HG03108 (cell line): Measurements from ENCODE around the gene FSTL5.

Experiments
- ATAC-seq: cut with Tn5 transposase; IDR thresholded peaks from one replicate; pipeline ENCODE4 v1.9.1; 2021; ENCODE audit warnings: moderate library complexity; ENCODE audit not compliant: unreplicated experiment

Gene FSTL5

DNA sequence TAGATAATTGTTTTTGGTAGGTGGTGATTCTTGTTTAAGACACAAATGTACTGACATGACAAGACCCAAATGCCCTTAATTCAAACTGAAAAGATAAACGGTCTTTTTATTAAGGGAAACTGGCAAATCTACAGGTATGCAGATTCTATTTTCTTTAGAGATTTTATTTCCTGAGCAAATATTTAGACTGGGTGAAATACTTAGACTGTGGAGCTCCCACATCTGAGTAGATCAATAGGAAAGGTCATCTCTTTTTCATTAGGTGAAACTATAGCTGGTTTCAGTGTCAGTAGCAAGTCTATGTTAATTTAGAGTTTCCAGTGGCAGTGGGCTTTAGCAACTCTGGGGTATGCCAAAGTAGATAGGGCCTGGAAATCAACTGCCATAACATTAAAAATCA lies 446.7 kb downstream of the FSTL5 start:
- no peak for ATAC-seq

DNA sequence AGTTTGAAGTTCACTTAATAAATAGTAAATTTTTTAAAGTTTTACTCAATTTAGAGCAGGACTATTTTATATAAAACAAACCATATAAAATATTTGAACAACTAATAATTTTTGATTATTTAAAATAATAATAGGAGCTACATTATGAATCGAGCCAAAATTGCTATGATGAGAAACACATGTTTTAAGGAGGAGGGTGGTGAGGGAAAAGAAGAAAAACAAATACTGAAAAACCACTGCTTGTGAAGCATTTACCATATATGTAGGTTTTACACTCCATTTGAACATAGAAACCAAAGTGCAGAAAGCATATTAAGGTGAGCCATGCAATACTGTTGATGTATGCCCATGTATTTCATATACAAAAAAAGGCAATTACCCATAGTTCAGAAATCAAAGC lies 448.9 kb downstream of the FSTL5 start:
- no peak for ATAC-seq

DNA sequence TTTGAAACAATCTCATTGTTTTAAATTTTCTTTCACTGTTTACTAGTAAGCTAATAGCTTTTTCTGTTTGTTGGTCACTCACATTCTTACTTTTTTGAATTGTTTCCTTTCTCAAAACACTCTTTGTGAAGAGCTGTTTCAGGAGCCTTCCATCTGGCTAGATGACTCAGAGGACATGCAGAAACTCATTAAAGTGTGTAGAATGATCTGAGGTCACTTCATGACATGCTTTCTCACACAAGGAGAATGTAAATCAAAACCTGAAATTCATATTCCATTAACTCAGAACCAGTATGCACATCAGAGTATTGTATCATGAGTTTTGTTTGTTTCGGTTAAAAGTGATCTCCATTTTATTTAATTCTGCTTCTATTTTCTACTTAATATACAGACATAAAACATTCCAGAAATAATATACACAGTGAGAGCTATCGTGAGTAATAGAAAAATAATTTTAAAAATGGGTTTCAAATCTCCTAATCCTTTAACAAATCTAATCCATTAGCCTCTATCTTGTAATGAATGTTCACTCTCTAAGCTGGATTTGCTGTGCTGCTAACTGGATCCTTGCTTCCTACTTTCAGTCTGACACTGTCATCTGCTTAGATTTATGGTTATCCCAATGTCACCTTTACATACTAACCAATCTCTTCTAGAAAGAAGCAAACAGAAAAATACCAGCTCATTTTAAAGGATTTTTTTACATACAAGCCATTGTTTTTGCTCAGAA lies 449.6 kb downstream of the FSTL5 start:
- ATAC-seq: no peak

DNA sequence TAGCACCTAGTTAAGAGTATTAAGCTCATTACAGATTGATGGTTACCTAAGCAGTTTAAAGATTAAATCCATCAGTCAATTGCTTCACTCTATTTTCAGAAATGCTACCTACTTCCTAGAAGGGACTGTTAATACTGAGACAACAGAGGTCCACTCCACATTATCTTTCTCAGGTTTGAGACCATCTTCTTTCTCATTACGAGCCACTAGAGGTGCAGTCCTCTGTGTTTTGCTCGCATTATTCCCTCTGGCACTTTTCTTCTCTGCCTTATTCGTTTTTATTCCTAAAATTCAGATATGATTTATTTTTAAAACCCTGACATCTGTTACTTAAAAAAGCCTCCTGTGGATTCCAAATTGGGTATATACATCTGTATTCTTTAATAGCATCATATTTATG lies 459.1 kb downstream of the FSTL5 start:
- ATAC-seq: no peak

DNA sequence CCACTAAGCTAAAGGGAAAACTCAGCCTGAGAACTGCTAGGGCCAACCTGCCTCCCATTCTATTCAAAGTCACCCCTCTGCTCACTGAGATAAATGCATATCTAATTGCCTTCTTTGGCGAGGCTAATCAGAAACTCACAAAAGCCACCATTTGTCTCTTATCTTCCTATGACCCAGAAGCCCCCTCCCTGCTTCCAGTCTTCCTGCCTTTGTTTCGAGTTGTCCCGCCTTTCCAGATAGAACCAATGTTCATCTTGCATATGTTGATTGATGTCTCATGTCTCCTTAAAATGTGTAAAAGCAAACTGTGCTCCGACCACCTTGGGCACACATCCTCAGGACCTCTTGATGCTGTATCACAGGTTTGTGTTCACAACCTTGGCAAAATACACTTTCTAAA lies 459.8 kb downstream of the FSTL5 start:
- ATAC-seq: no peak

DNA sequence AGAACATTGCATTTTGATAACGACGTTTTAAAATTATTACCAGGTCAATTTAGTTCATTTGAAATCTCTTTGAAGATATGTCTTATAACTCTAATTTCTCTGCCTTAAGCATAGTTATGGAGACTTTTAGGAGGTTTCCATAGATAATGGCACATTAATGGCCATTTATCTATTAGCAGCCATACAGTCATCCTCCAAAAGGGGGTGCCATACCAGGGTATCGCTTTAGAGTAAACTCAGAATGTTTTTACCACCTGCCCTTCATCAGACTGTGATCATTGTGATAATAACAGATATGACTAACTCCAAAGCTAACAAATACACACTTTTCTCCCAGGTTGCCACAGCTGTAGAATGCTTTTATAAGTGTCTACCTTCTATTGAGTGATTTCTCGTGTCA lies 461.5 kb downstream of the FSTL5 start:
- ATAC-seq: no peak

DNA sequence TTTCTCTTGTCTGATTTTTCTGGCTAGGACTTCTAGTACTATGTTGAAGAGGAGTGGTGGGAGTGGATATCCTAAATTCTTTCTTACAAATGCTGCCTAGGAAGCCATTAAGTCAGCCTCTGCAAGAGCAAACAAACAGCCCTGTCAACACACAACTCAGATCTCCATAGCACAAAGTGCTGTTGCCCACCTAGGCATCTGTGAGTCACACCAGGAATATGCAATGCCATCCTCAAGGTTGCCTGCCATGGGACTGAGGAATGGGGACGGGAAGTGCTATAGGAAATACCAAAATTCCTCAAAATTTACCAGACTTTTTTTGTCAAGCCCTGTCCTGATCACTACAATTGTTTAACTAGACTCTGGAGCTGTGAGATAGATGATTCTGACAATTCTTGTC lies 466.9 kb downstream of the FSTL5 start:
- ATAC-seq: no peak

DNA sequence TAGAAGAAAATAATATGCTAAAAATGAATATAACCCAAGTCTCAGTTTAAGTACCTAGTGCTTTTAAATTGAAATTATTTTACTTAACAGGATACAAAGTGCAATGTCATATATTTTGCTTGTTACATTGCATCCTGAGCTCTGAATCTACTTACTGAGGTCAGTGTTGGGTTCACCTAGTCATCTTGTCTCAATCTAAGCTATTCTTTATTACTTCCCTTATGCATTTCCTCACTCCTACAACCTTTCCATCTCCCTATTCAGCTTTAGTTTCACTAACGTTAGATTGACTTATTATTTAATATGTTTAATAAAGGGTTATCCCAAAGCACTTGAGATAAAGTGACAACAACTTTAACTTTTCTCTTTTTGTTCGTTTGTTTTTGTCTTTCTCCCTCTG lies 483.7 kb downstream of the FSTL5 start:
- ATAC-seq: no peak

DNA sequence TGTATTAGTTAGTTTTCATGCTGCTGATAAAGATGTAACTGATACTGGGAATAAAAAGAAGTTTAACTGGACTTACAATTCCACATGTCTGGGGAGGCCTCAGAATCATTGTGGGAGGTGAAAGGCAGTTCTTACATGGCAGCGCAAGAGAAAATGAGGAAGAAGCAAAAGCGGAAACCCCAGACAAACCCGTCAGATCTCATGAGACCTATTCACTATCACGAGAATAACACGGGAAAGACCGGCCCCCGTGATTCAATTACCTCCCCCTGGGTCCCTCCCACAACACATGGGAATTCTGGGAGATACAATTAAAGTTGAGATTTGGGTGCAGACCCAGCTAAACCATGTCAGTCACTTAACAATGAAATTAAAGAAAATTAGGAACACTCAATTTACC lies 499.1 kb downstream of the FSTL5 start:
- ATAC-seq: no peak

DNA sequence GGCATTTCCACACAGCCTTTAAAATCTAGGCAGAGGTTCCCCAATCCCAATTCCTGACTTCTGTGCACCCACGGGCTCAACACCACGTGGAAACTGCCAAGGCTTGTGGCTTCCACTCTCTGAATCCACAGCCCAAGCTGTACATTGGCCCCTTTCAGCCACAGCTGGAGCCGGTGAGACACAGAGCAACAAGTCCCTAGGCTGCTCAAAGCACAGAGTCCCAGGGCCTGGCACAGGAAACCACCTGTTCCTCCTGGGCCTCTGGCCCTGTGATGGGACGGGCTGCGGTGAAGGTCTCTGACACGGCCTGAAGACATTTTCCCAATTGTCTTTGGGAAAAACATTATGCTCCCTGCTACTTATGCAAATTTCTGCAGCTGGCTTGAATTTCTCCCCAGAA lies 500.0 kb downstream of the FSTL5 start:
- no peak for ATAC-seq

DNA sequence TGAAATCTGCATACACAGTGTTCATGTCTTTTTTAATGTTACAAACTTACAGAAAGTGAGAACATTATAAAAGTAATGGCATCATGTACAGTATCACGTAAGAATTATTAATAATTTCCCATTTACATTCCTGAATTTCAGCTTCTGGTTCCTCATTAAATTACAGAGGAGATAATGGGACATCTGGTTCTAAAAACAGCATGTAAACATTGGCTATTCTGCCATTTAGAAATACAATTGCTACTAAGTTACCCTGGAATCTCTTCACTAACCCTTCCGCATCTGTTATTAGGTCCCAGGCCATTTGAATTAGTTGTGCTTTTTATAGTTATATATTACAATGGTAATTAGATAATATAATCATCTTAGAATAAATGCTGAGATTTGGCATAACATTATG lies 505.1 kb downstream of the FSTL5 start:
- no peak for ATAC-seq

DNA sequence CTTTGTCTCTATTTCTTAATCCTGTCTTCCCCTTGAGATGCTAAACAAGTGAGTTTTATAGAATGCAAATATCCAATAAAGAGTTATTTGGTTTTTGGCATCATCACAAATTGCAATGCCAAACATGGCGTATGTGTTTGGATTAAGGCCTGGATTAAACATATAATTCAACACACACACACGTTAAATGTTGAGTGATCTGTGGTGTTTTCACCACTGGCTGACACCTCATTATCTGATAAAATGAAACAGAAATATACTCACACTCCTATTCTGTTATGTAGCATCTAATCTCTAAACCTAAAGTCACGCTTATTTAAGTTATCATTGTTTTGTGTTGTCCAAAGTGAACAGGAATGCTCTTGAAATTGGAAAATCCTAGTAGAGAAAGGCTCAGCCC lies 506.2 kb downstream of the FSTL5 start:
- no peak for ATAC-seq

DNA sequence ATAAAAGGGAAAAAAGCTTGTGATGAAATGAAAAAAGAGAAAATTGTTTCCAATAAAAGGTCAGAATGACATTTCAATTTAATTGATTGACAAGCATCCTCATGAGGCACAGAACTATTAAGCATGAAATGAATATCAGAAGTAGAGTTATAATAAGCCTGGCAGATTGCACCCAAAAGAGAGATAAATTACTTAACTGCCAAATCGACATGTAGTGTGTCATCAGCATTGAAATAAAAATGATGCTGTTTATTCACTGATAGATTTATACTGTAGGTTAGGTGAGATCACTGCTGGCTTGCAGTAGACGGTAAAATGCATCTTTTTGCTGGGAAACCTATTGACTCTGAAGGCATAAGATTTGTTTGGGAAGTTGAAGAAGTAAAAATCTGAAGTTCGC lies 507.2 kb downstream of the FSTL5 start:
- no peak for ATAC-seq

DNA sequence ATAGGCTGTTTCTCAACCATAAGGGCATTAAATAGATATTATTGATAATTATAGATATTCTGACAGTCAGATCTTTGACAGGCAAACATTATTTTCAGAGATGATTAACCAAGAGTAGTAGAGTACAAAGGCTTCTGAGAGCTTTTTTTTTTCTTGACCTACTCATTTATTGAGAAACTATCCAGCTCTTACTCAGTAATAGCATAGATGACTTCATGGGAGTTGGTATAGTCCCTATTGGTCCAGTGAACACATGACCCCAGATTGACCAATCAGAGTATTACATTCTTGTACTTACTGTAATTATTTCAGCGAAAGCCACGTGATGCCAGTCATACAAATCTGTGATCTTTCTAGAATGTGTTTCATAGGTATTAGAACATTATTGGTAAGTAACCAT lies 508.7 kb downstream of the FSTL5 start:
- no peak for ATAC-seq

DNA sequence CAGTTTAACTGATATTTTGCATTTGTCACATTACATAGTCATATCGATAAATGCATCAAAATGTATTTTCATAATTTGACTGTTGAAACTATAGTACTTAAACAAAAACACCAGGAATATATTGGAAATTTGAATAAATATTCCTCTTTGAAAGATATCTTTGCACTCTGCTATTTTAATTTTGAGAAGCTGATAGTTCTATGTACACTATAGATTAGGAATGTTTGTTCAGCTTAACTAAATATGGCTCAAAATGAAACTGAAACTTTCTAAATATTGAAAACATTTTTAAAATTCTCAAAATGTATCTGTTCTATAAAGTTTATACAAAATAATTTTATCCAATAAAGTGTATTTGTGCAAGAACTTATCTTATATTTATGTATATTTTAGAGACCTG lies 510.1 kb downstream of the FSTL5 start:
- ATAC-seq: no peak

DNA sequence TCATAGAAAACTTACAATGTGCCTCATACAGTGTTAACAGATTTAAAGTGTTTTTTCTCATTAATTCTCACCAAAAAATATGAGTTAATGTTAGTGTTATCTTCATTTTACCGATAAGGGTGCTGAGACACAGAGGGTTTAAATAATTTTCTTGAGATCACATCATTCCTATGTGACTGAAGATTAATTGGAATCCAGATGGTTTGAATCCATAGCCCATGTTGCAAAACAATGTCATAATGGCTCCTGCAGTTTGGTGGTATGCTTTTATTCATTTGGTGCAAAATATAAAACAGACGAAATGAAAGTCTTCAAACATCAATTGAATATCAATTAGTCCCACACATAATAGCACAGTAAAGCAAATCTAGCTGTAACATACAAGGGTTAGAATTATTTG lies 512.2 kb downstream of the FSTL5 start:
- ATAC-seq: no peak

DNA sequence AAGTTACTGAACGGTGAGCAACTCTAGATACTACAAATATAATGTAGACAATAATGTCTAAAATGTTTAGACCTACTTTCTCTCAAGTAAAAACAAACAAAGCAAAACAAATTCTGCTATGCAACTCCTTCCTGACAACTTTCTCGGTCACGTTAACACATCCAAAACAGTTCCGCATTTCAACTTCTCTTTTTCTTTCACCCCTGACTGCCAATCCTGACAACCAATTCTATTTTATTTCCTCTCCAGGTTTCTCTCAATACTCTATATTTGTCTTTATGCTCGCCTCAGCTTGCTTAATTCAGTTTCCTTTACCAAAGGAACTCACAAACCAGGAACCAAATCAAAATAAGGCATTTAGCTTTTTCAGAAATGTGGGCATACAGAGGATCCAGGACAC lies 513.0 kb downstream of the FSTL5 start:
- ATAC-seq: no peak

DNA sequence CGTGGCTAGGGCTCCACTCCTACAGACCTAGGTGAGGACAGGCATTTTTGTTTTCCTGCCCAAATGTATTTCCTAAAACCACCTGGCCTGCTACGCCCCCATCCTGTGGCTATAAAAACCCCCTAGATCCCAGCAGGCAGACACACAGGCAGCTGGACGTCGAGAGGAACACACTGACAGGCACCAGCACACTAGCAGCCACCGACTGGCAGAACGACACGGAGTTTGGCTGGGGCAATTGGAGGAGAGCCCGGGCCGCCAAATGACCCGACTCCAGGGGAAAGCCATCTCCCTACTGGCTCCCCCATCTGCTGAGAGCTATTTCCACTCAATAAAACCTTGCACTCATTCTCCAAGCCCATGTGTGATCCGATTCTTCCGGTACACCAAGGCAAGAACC lies 516.0 kb downstream of the FSTL5 start:
- no peak for ATAC-seq

DNA sequence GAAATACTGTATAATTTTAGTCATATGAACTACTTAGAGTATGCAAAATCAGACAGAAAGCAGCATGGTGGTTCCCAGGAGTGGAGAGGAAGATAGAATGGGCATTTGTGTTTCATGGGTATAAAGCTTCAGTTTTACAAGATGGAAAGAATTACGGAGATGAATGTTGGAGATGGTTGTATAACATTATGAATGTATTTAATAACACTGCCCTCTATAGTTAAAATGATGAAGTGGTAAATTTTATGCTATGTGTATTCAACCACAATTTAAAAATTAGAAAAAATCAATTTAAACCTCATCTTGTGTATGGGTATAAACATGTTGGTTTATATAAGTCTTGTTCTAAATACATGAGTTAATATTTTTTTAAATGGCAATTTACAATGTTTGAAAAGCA lies 521.1 kb downstream of the FSTL5 start:
- no peak for ATAC-seq

DNA sequence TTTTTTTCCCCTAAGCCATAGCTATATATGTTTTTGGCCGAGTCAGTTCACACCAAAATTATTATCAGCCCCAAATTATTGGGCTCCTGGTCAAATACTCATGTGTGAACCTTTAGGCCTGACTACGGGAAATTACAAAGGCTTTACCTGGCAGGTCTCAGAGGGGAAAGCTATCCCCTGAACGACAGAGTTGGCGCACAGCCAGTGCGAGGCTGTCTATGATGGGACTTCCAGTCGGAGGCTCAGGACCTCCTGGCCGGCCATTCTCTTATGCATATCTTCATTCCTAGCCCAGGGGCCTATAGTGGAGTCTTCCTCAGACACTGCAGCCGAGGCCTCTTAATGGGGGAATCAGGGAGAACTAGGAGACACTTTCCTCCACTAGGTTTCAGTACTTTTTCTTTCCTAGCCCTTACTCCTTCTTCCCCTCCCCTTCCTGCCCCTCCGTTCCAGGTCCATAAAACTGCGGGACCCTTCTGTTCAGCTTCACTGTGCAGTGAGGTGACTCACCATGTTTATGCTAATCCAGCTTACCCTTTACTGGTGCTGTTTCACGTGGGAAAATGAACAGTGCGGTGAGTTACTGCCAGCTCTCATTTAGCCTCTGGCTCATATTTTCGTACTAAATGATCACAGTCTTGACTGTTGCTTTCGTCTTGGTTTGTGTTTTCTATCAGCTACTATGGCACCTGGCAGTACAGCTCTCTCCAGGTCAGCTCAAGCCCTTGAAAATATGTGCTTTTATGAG lies 533.9 kb downstream of the FSTL5 start:
- no peak for ATAC-seq

DNA sequence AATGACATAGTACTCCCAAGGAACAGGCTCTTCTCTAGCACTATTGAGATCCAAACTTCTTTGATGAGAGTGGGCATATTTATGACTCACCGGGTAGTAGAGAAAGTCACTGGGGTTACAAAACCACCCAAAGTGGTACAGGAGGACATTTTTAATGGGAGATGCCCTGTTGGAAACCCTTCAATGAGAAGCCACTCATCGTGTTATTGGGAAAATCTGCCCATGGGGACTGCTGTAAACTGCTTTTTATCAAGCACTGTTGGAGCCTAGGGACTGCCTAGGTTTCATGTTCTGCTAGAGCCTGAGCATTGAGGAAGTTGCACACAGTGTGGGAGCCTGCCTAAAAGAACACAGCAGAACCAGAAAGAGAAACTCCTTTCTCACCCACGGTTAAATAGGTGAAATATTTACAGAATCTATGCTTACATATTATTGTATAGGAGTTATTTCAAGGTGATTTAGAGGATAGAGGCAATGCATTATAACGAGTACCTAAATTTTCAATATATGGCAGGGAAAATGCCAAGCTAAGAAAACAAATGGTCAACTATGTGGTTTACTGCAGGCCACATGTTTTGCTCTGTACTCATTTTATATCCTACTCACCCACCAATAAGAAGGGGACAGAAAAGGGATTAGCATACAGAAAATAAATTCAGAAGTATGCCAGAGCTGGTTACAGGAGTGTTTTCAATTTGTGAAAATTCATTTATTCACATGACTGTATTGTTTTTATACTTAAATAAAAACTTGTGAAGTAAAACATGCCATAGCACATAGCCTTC lies 559.1 kb downstream of the FSTL5 start:
- no peak for ATAC-seq

DNA sequence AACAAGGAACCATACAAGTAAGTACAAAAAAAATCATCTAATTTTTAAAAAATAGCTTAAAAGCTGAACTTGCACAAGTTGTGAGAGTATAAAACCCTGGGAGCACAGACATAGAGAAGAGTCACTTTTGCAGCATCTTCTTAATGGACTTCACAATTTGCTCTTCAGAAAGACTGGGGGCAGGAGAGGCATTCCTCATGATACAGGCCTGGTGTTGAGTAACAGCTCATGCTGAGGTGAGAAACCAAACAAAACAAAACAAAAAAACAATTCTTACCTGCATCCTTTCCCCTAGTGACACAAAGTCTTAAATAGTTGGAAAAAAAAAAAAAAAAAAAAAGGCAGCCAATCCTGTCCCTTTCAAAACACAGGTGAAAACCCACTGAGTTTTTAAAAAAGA lies 562.8 kb downstream of the FSTL5 start:
- no peak for ATAC-seq
